SIG-M5 (cell line): ENCODE measurements around the gene ANGPT4.
A peak's percentile ranks its signal among the peaks of the same experiment; 100 is the strongest.
"Not testable (repeated sequence)": the region's sequence is repeated elsewhere in the genome, so short reads cannot be mapped to it uniquely, and the experiment has no call there.

Source experiments
- DNase-seq: peaks from one replicate; lab custom pipeline; 2025; lab: John Stamatoyannopoulos, UW

ANGPT4 gene

GRCh38 chr20:906001-906520 lies 10.1 kb downstream of the ANGPT4 start:
- no peak for DNase-seq

GRCh38 chr20:905396-905961 lies 10.7 kb downstream of the ANGPT4 start:
- no peak for DNase-seq

GRCh38 chr20:904039-904545 lies 12.0 kb downstream of the ANGPT4 start:
- no peak for DNase-seq

- not testable (repeated sequence) for DNase-seq
Measured at GRCh38 chr20:897436-897835, 18.7 kb downstream of the ANGPT4 start.

GRCh38 chr20:896501-897025 lies 19.6 kb downstream of the ANGPT4 start:
- DNase-seq: no peak

GRCh38 chr20:892371-892770 lies 23.8 kb downstream of the ANGPT4 start:
- not testable (repeated sequence) for DNase-seq

- DNase-seq: no peak
Measured at GRCh38 chr20:891706-892080, 24.4 kb downstream of the ANGPT4 start.

GRCh38 chr20:891058-891705 lies 25.0 kb downstream of the ANGPT4 start:
- no peak for DNase-seq

GRCh38 chr20:890666-891057 lies 25.5 kb downstream of the ANGPT4 start:
- no peak for DNase-seq

GRCh38 chr20:889932-890463 lies 26.1 kb downstream of the ANGPT4 start:
- no peak for DNase-seq

GRCh38 chr20:889106-889505 lies 27.0 kb downstream of the ANGPT4 start:
- no peak for DNase-seq

- no peak for DNase-seq
Measured at GRCh38 chr20:888057-888456, 28.1 kb downstream of the ANGPT4 start.

- no peak for DNase-seq
Measured at GRCh38 chr20:887137-887536, 29.0 kb downstream of the ANGPT4 start.

- DNase-seq: no peak
Measured at GRCh38 chr20:884983-885952, 30.9 kb downstream of the ANGPT4 start.

GRCh38 chr20:881783-882144 lies 34.4 kb downstream of the ANGPT4 start:
- DNase-seq: no peak

- peak; percentile 29 for DNase-seq
Measured at GRCh38 chr20:881051-881782, 34.9 kb downstream of the ANGPT4 start.

- no peak for DNase-seq
Measured at GRCh38 chr20:879626-880025, 36.5 kb downstream of the ANGPT4 start.

- DNase-seq: no peak
Measured at GRCh38 chr20:878511-879307, 37.4 kb downstream of the ANGPT4 start.

GRCh38 chr20:877814-878213 lies 38.3 kb downstream of the ANGPT4 start:
- DNase-seq: no peak

- DNase-seq: no peak
Measured at GRCh38 chr20:875115-875514, 41.0 kb downstream of the ANGPT4 start.
